Karpas-422 (cell line): Measurements from ENCODE around the gene RHOG. TPM values are rescaled to one million over a fixed set of nuclear protein-coding genes. Genes with fewer than 3 reads are reported as not detected.

Experiments used
- DNase-seq: peaks from one replicate; pipeline ENCODE4 v3.0.0-alpha.2; 2015
- H2AFZ ChIP-seq: fragments of 200-600 bp; sonication (generic); 2 replicates; pipeline ENCODE4 v1.6.1; 2014; ENCODE audit warnings: antibody characterized with exemption, low read length, mixed read lengths
- H3K27ac ChIP-seq: fragments of 200-600 bp; sonication (generic); 2 replicates; pipeline ENCODE4 v1.5.1; 2014; ENCODE audit warnings: mild to moderate bottlenecking, low read length, moderate library complexity
- H3K27me3 ChIP-seq: fragments of 200-600 bp; sonication (generic); 2 replicates; pipeline ENCODE4 v1.6.1; 2014; ENCODE audit warnings: low read length, mixed read lengths
- H3K36me3 ChIP-seq: fragments of 200-600 bp; sonication (generic); 2 replicates; pipeline ENCODE4 v1.6.1; 2014; ENCODE audit warnings: low read length, mixed read lengths; ENCODE audit not compliant: insufficient read depth
- H3K4me1 ChIP-seq: fragments of 200-600 bp; sonication (generic); 2 replicates; pipeline ENCODE4 v1.6.1; 2014; ENCODE audit warnings: mild to moderate bottlenecking, low read length, mixed read lengths
- H3K4me2 ChIP-seq: fragments of 200-600 bp; sonication (generic); 2 replicates; pipeline ENCODE4 v1.6.1; 2014; ENCODE audit warnings: low read length, low read depth, mild to moderate bottlenecking; ENCODE audit not compliant: poor library complexity, severe bottlenecking
- H3K4me3 ChIP-seq: fragments of 200-600 bp; sonication (generic); 2 replicates; pipeline ENCODE4 v1.5.1; 2014; ENCODE audit warnings: mild to moderate bottlenecking, antibody characterized with exemption, low read length, mixed read lengths
- H3K79me2 ChIP-seq: fragments of 200-600 bp; sonication (generic); 2 replicates; pipeline ENCODE4 v1.6.1; 2014; ENCODE audit warnings: mild to moderate bottlenecking, low read length, mixed read lengths
- H3K9ac ChIP-seq: fragments of 200-600 bp; sonication (generic); 2 replicates; pipeline ENCODE4 v1.6.0; 2014; ENCODE audit warnings: low read length
- H3K9me2 ChIP-seq: fragments of 200-600 bp; sonication (generic), shearing (Covaris generic); replicated peaks from 2 replicates; pipeline ENCODE4 v1.6.0; 2014; ENCODE audit warnings: mild to moderate bottlenecking, low read length, moderate library complexity; ENCODE audit not compliant: insufficient read depth
- H3K9me3 ChIP-seq: fragments of 300-700, 200-600 bp; sonication (generic); 2 replicates; pipeline ENCODE4 v1.6.1; 2014; ENCODE audit warnings: low read length, mixed read lengths
- H4K20me1 ChIP-seq: fragments of 200-600 bp; sonication (generic); 2 replicates; pipeline ENCODE4 v1.6.1; 2014; ENCODE audit warnings: mild to moderate bottlenecking, antibody characterized with exemption, low read length, low read depth; ENCODE audit not compliant: insufficient read depth
- total RNA-seq: library from RNA; depleted of rRNA; stranded (reverse); fragments of >200 nt; shearing (Covaris generic); gene quantifications from 2 replicates; pipeline ENCODE4 v1.2.3, GENCODE V29; 2014; ENCODE audit warnings: low replicate concordance

Gene RHOG
- total RNA-seq, 1 experiment from 2014 or later = 68.5 TPM

GRCh38 chr11:3845246-3845645 lies 4.5 kb upstream of the RHOG start:
- no peak overlapping the region for H3K4me2 ChIP-seq
- peaks cover 4% of the 10 kb centered on the region for H3K79me2 ChIP-seq
- H3K27ac ChIP-seq = no peak overlapping the region
- H3K27me3 ChIP-seq = no peaks in the 10 kb centered on the region
- no peaks in the 10 kb centered on the region for H4K20me1 ChIP-seq
- H3K9me2 ChIP-seq = no peaks in the 10 kb centered on the region
- H3K4me3 ChIP-seq = no peak overlapping the region
- H3K9ac ChIP-seq = no peak overlapping the region
- H3K36me3 ChIP-seq = no peaks in the 10 kb centered on the region
- no peak overlapping the region for H2AFZ ChIP-seq
- DNase-seq = no peak
- H3K4me1 ChIP-seq = peaks cover 10% of the 10 kb centered on the region
- H3K9me3 ChIP-seq = no peaks in the 10 kb centered on the region

- no peaks in the 10 kb centered on the region for H4K20me1 ChIP-seq
- peaks cover 26% of the 10 kb centered on the region for H3K4me1 ChIP-seq
- H3K27me3 ChIP-seq = no peaks in the 10 kb centered on the region
- H2AFZ ChIP-seq = no peak overlapping the region
- no peak overlapping the region for H3K27ac ChIP-seq
- peaks cover 23% of the 10 kb centered on the region for H3K79me2 ChIP-seq
- H3K9me3 ChIP-seq = no peaks in the 10 kb centered on the region
- no peaks in the 10 kb centered on the region for H3K9me2 ChIP-seq
- no peak overlapping the region for H3K9ac ChIP-seq
- no peak overlapping the region for H3K4me3 ChIP-seq
- DNase-seq = no peak
- H3K4me2 ChIP-seq = no peak overlapping the region
- H3K36me3 ChIP-seq = no peaks in the 10 kb centered on the region
These were observed 2.6 kb upstream of the RHOG start for GRCh38 chr11:3843326-3843725.

- DNase-seq = peak; percentile 98
- Histone ChIP-seq H3K36me3 (no peaks in the 10 kb centered on the region), H2AFZ (peak overlapping the region; percentile 96), H3K4me3 (peak overlapping the region; percentile 97), H3K4me2 (peak overlapping the region; percentile 99), H3K9me2 (no peaks in the 10 kb centered on the region), H3K9me3 (no peaks in the 10 kb centered on the region), H4K20me1 (no peaks in the 10 kb centered on the region), H3K9ac (peak overlapping the region; percentile 98), H3K4me1 (peaks cover 42% of the 10 kb centered on the region), H3K27me3 (no peaks in the 10 kb centered on the region), H3K27ac (peak overlapping the region; percentile 90), H3K79me2 (peaks cover 39% of the 10 kb centered on the region)
These were observed 929 bp upstream of the RHOG start for GRCh38 chr11:3841426-3842350.

GRCh38 chr11:3840004-3840869 lies 522 bp downstream of the RHOG start:
- Histone ChIP-seq H3K9me3 (no peaks in the 10 kb centered on the region), H3K27ac (peak overlapping the region; percentile 90), H3K9ac (peak overlapping the region; percentile 98), H3K4me3 (peak overlapping the region; percentile 97), H3K36me3 (no peaks in the 10 kb centered on the region), H3K27me3 (no peaks in the 10 kb centered on the region), H3K9me2 (no peaks in the 10 kb centered on the region), H3K79me2 (peaks cover 53% of the 10 kb centered on the region), H3K4me1 (peaks cover 56% of the 10 kb centered on the region), H2AFZ (no peak overlapping the region), H3K4me2 (peak overlapping the region; percentile 99), H4K20me1 (no peaks in the 10 kb centered on the region)
- peak; percentile 72 for DNase-seq

- H3K27ac ChIP-seq = peak overlapping the region; percentile 90
- peaks cover 70% of the 10 kb centered on the region for H3K79me2 ChIP-seq
- H3K4me3 ChIP-seq = peak overlapping the region; percentile 97
- H4K20me1 ChIP-seq = no peaks in the 10 kb centered on the region
- H3K9me3 ChIP-seq = no peaks in the 10 kb centered on the region
- no peaks in the 10 kb centered on the region for H3K27me3 ChIP-seq
- peak overlapping the region; percentile 98 for H3K9ac ChIP-seq
- peak overlapping the region; percentile 99 for H3K4me2 ChIP-seq
- H2AFZ ChIP-seq = no peak overlapping the region
- peak; percentile 61 for DNase-seq
- H3K9me2 ChIP-seq = no peaks in the 10 kb centered on the region
- H3K4me1 ChIP-seq = peaks cover 73% of the 10 kb centered on the region
- H3K36me3 ChIP-seq = no peaks in the 10 kb centered on the region
These were observed 2.3 kb downstream of the RHOG start for GRCh38 chr11:3838504-3838903.

GRCh38 chr11:3837793-3838192 lies 3.0 kb downstream of the RHOG start:
- no peaks in the 10 kb centered on the region for H3K9me2 ChIP-seq
- no peaks in the 10 kb centered on the region for H3K27me3 ChIP-seq
- peaks cover 77% of the 10 kb centered on the region for H3K79me2 ChIP-seq
- peak overlapping the region; percentile 98 for H3K9ac ChIP-seq
- peak overlapping the region; percentile 99 for H3K4me2 ChIP-seq
- H4K20me1 ChIP-seq = no peaks in the 10 kb centered on the region
- peaks cover 80% of the 10 kb centered on the region for H3K4me1 ChIP-seq
- peak overlapping the region; percentile 97 for H3K4me3 ChIP-seq
- peak; percentile 69 for DNase-seq
- H3K9me3 ChIP-seq = no peaks in the 10 kb centered on the region
- H3K27ac ChIP-seq = peak overlapping the region; percentile 90
- H2AFZ ChIP-seq = no peak overlapping the region
- H3K36me3 ChIP-seq = no peaks in the 10 kb centered on the region

- H3K4me1 ChIP-seq = peaks cover 84% of the 10 kb centered on the region
- peak overlapping the region; percentile 98 for H3K9ac ChIP-seq
- peak overlapping the region; percentile 90 for H3K27ac ChIP-seq
- H4K20me1 ChIP-seq = peaks cover 4% of the 10 kb centered on the region
- H3K79me2 ChIP-seq = peaks cover 86% of the 10 kb centered on the region
- peak overlapping the region; percentile 99 for H3K4me2 ChIP-seq
- no peaks in the 10 kb centered on the region for H3K9me2 ChIP-seq
- H3K9me3 ChIP-seq = no peaks in the 10 kb centered on the region
- no peaks in the 10 kb centered on the region for H3K36me3 ChIP-seq
- H3K27me3 ChIP-seq = no peaks in the 10 kb centered on the region
- no peak overlapping the region for H2AFZ ChIP-seq
- H3K4me3 ChIP-seq = peak overlapping the region; percentile 97; the same call in 1 of the 2 replicates
- peak; percentile 61 for DNase-seq
These were observed 3.9 kb downstream of the RHOG start for GRCh38 chr11:3836903-3837302.

- peak overlapping the region; percentile 40 for H3K4me2 ChIP-seq
- no peaks in the 10 kb centered on the region for H3K27me3 ChIP-seq
- no peaks in the 10 kb centered on the region for H3K9me2 ChIP-seq
- no peak overlapping the region for H2AFZ ChIP-seq
- H3K9me3 ChIP-seq = no peaks in the 10 kb centered on the region
- DNase-seq = no peak
- peaks cover 98% of the 10 kb centered on the region for H3K79me2 ChIP-seq
- peaks cover 78% of the 10 kb centered on the region for H3K4me1 ChIP-seq
- no peak overlapping the region; the same call in 1 of the 2 replicates for H3K9ac ChIP-seq
- H3K27ac ChIP-seq = peak overlapping the region; percentile 62
- no peaks in the 10 kb centered on the region for H3K36me3 ChIP-seq
- no peak overlapping the region for H3K4me3 ChIP-seq
- peaks cover 11% of the 10 kb centered on the region for H4K20me1 ChIP-seq
These were observed 5.0 kb downstream of the RHOG start for GRCh38 chr11:3835751-3836150.
